GM13977 (cell line): ENCODE results near the gene SGK2.

Experiments
- DNase-seq: peaks from one replicate; pipeline ENCODE4 v3.0.0; 2012; ENCODE audit warnings: low spot score
- CTCF ChIP-seq: IDR thresholded peaks from 2 replicates; pipeline ENCODE4 v1.5.1; 2012; ENCODE audit warnings: mild to moderate bottlenecking, control low read depth; ENCODE audit not compliant: insufficient read depth; ENCODE audit errors: extremely low read depth, missing control alignments
- in situ Hi-C: fragments of 300-500 bp; cut with MboI; formaldehyde crosslinking; loops from one replicate; pipeline ENCODE4 v1.12.0; 2022; ENCODE audit warnings: low sequenced_read_pairs, low pct_unique_long_range_greater_than_20kb, mixed read lengths, inconsistent platforms; ENCODE audit not compliant: unreplicated experiment

SGK2 gene

GRCh38 chr20:43535370-43536004 lies 23.3 kb upstream of the SGK2 start:
- TF ChIP-seq CTCF: no peak
- in situ Hi-C loops: loop anchor here (10.0 to 25.0 kb wide), 2 partner anchors 159 to 552 kb away; no protein-coding TSS in a partner anchor
- no peak for DNase-seq

- no peak for DNase-seq
- in situ Hi-C loops: loop anchor here (10.0 to 25.0 kb wide), 2 partner anchors 159 to 551 kb away; no protein-coding TSS in a partner anchor
- no peak for TF ChIP-seq CTCF
Measured at GRCh38 chr20:43536041-43536816, 22.6 kb upstream of the SGK2 start.

- in situ Hi-C loops: loop anchor here (10.0 to 25.0 kb wide), 2 partner anchors 158 to 550 kb away; no protein-coding TSS in a partner anchor
- no peak for TF ChIP-seq CTCF
- DNase-seq: no peak
Measured at GRCh38 chr20:43536817-43537440, 21.9 kb upstream of the SGK2 start.

DNA sequence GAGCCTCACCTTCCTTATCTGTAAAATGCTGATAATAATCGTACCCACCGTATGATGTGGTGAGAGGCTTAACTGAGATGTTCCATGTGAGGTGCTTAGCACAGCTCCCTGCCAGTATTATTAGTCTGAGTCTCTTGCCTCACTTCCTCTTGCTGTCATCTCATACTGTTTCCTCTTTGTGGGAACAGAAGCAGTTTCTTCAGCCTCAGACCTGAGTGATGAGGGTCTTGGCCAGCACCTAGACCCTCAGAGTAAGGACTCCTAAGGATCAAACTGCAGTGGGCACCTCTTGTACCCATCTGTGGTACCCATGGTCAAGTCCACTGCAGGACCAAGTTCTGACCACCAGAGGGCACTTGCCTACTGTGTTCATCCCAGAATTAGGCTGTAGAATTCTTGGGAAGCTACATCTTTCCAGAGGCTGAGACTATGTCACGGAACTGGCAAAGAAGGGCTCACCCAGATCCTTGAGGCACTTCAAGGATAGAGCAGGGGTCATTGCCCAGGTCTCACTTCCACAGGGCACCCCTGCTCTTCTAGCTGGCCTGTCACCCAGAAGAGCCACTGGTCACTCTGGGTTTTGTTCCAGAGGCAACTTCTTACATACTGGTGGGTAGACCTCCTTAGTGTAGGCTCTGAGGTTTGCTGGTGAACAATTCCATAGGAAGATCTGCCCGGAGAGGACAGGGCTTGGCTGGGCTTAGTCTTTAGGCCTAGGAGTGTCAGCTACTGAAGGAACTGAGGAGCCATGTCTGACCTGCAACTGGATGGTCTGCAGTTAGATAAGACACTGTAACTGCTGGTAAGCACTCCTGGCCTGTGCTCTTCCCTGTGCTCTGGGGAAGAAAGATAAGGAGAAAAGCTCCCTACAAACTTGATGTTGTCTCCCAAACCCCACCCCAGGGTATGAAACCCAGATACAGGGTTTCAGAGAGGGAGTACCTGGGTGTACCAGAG lies 20.6 kb upstream of the SGK2 start:
- in situ Hi-C loops: loop anchor here (10.0 to 25.0 kb wide), 2 partner anchors 157 to 549 kb away; no protein-coding TSS in a partner anchor
- peak; percentile 80 for TF ChIP-seq CTCF
- peak; percentile 50 for DNase-seq

DNA sequence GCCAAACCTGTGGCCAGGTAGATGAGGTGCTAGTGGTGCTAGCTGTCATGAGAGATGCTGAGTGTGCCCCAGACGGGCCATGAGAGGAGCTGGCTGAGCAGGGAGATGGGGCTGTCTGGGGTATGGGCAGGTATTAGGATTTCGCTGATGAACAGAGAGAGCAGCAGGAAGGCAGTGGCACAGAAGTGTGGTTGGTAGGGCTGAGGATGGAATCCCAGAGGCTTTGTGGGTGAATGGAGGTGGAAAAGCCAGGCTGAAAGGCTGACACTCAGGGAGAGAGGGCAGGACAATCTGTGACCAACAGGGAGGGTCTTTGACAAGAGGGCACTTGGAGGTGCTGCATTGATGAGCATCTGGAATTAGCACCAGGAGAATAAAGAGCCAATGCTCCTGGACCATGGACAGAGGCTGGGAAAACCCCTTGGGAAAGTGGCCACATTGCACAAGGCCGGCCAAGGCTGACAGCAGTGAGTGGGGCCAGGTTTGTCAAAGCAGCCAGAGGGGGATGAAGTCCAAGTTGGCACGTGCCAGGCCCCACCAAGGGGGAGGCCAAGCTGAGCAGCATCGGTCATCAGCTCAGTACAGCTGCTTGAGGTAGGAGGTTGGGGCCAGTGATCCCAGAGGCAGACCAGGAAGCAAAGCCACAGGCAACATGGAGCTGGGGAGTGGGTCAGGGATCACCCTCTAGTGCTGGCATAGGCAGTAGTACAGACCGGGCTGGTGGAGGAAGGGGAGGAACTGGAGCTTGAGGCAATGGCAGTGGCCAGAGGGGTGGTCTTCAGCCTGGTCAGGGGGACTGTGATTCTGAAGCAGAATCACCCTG lies 19.7 kb upstream of the SGK2 start:
- DNase-seq: no peak
- in situ Hi-C loops: loop anchor here (10.0 to 25.0 kb wide), 2 partner anchors 156 to 548 kb away; no protein-coding TSS in a partner anchor
- no peak for TF ChIP-seq CTCF
